ENCODE data around the gene ZWINT. TPM values are rescaled to one million over a fixed set of nuclear protein-coding genes. Genes with fewer than 3 reads are reported as not detected.

ZWINT gene
- total and polyA plus RNA-seq, 8 donors = 4.5 to 33.0 (median 13.6) TPM

- WGBS, 5 donors = 66 to 74% (median 74%) methylated on average over 3 of the region's 3 CpGs
- DNase-seq = no peak
- TF ChIP-seq POLR2AphosphoS5 (IDR thresholded peaks at IDR 0.05) (no peak), CTCF (IDR thresholded peaks at IDR 0.05) (no peak), POLR2A (IDR thresholded peaks at IDR 0.05) (no peak), EP300 (IDR thresholded peaks at IDR 0.05) (no peak)
- no peak overlapping the region for H3K27ac ChIP-seq
- intact Hi-C loops (cut with DNase I; ENCODE audit: low total_unique reads) = no loop called here
- H3K4me3 ChIP-seq = no peak overlapping the region
- no peaks in the 10 kb centered on the region for H3K9me3 ChIP-seq
- H3K4me1 ChIP-seq = no peaks in the 10 kb centered on the region
- H3K27me3 ChIP-seq = no peaks in the 10 kb centered on the region
- H3K36me3 ChIP-seq = no peaks in the 10 kb centered on the region
Measured at GRCh38 chr10:56327118-56327517, 33.9 kb downstream of the ZWINT start.

- DNase-seq = no peak
- intact Hi-C loops (cut with DNase I; ENCODE audit: low total_unique reads) = no loop called here
- H3K36me3 ChIP-seq = no peaks in the 10 kb centered on the region
- no peaks in the 10 kb centered on the region for H3K27me3 ChIP-seq
- H3K27ac ChIP-seq = no peak overlapping the region
- H3K9me3 ChIP-seq = peaks cover 0 to 9% (median 4%) of the 10 kb centered on the region in 4 donors
- H3K4me3 ChIP-seq = no peak overlapping the region
- TF ChIP-seq CTCF (IDR thresholded peaks at IDR 0.05) (no peak), EP300 (IDR thresholded peaks at IDR 0.05) (no peak), POLR2AphosphoS5 (IDR thresholded peaks at IDR 0.05) (no peak), POLR2A (IDR thresholded peaks at IDR 0.05) (no peak)
- H3K4me1 ChIP-seq = no peaks in the 10 kb centered on the region
Measured at GRCh38 chr10:56319386-56319785, 41.7 kb downstream of the ZWINT start.

DNA sequence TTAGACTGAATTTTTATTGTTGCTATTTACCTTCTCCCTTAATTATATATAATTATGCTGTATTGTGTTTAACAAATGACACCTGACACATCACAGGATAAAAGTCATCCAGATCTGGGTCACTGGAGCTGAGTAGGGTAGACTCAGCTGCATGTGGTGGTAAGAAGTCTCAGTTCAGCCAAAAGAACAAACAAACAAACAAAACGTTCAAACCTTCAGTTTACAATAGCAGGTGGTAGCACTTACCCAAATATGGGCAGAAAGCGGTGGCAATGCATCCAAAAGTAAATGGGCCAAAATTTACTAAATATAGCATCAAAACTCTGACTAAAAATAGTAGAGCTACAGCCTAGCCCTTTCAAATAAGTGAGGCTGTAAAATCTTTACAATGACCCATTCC, 42.2 kb downstream of the ZWINT start:
- TF ChIP-seq POLR2A (IDR thresholded peaks at IDR 0.05) (no peak), EP300 (IDR thresholded peaks at IDR 0.05) (no peak), CTCF (IDR thresholded peaks at IDR 0.05) (no peak), POLR2AphosphoS5 (IDR thresholded peaks at IDR 0.05) (no peak)
- Histone ChIP-seq H3K36me3 (no peaks in the 10 kb centered on the region), H3K4me3 (no peak overlapping the region), H3K27me3 (no peaks in the 10 kb centered on the region), H3K9me3 (peaks cover 0 to 9% (median 4%) of the 10 kb centered on the region in 4 donors), H3K4me1 (no peaks in the 10 kb centered on the region), H3K27ac (no peak overlapping the region)
- WGBS, 5 donors = 57 to 65% (median 58%) methylated on average over 2 of the region's 2 CpGs
- no peak for DNase-seq
- intact Hi-C loops (cut with DNase I; ENCODE audit: low total_unique reads) = no loop called here

DNA sequence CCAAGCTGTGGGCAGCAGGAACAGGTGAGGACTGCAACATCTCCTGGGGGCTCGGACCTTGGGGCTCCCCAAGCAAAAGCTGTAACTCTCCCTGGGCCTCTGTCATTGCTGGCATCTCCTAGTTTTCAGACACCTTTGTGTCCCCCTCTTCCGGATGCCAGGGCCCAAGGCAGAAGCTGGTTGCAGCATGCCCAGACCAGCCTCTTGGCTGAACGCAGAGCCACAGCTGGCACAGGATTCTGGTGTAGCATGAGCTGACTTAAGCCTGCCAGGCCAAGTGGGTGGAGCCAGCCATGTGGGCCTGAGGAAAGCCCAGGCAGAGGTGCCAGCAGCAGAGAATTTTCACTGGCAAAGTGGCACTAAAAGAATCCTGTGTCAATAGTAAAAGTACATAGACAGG, 43.5 kb downstream of the ZWINT start:
- Histone ChIP-seq H3K4me3 (no peak overlapping the region), H3K36me3 (no peaks in the 10 kb centered on the region), H3K9me3 (peaks cover 0 to 9% (median 4%) of the 10 kb centered on the region in 4 donors), H3K27me3 (no peaks in the 10 kb centered on the region), H3K4me1 (no peaks in the 10 kb centered on the region), H3K27ac (no peak overlapping the region)
- no peak for TF ChIP-seq POLR2A (IDR thresholded peaks at IDR 0.05)
- TF ChIP-seq CTCF (IDR thresholded peaks at IDR 0.05) = no peak
- no peak for TF ChIP-seq EP300 (IDR thresholded peaks at IDR 0.05)
- TF ChIP-seq POLR2AphosphoS5 (IDR thresholded peaks at IDR 0.05) = no peak
- 62 to 93% (median 85%) methylated on average over 3 of the region's 3 CpGs for WGBS, 5 donors
- intact Hi-C loops (cut with DNase I; ENCODE audit: low total_unique reads) = no loop called here
- no peak for DNase-seq

Measured in stomach (tissue), 9 donors.